ENCODE measurements around the gene DNAJC5G.

GRCh38 chr2:27281855-27282559, 6.8 kb downstream of the DNAJC5G start, which contains the start of gene TRIM54:
- TF ChIP-seq CTCF (conservative IDR thresholded peaks at IDR 0.05 in 1 of 2, IDR thresholded peaks at IDR 0.05 in 1 of 2; ENCODE audit: extremely low read depth in 1 of 2, insufficient read depth in 1 of 2, low read depth in 1 of 2, low read length in 2 of 2) (no peak), EZH2 (IDR thresholded peaks at IDR 0.05; ENCODE audit: borderline replicate concordance, low read length) (no peak)

Measured in mammary epithelial cell (primary cell).